ENCODE results near the gene FA2H. TPM values are rescaled to one million over a fixed set of nuclear protein-coding genes. Genes with fewer than 3 reads are reported as not detected.

Gene FA2H
- total and polyA plus RNA-seq, 10 of the 15 experiments (the other 5 are each of a cell fraction or from before 2014, with no cell fraction given): 0.05 to 0.73 (median 0.51) TPM; not detected in 3

DNA sequence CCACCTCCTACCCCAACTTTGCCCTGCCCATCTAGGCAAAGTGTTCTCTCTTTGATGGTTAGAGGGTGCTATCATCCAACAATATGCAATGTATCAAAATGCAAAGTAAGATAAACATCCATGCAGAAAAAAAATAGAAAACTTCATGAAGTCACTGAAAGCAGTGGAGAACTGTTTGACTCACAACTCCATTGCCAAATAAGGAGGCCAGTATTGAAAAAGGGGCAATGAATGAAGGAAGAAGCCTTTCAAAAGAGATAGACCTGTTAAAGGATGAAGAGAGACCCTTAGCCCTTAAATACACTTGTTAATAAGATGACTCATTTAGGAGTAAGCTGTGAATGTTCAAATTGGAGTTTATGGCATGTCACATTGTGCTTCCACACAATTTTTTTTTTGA lies 13.0 kb downstream of the FA2H start:
- no peaks in the 10 kb centered on the region for H3K27me3 ChIP-seq (replicated peaks in 1 of 2; ENCODE audit: control insufficient read depth in 2 of 2, insufficient read depth in 2 of 2, low read length in 1 of 2)
- no peak overlapping the region for H3K4me2 ChIP-seq (ENCODE audit: control insufficient read depth, insufficient read depth)
- no peaks in the 10 kb centered on the region for H3K79me2 ChIP-seq (ENCODE audit: control insufficient read depth, insufficient read depth, low read length)
- no peak for DNase-seq (ENCODE audit: low read depth, low spot score)
- no peak for FAIRE-seq
- H2AFZ ChIP-seq (ENCODE audit: control insufficient read depth, low read depth, low read length): no peak overlapping the region
- CTCF ChIA-PET: no interaction called here
- in situ Hi-C loops (cut with MboI): no loop called here
- H3K4me3 ChIP-seq: no peak overlapping the region
- RAD21 ChIA-PET (ENCODE audit: unreplicated experiment): no interaction called here
- TF ChIP-seq, protein P1, sequence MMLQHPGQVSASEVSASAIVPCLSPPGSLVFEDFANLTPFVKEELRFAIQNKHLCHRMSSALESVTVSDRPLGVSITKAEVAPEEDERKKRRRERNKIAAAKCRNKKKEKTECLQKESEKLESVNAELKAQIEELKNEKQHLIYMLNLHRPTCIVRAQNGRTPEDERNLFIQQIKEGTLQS (IDR thresholded peaks at IDR 0.05; ENCODE audit: borderline replicate concordance, extremely low read depth, low read depth, low read length): no peak
- TF ChIP-seq RAD51 (IDR thresholded peaks at IDR 0.05) (no peak), NR2C1 (IDR thresholded peaks at IDR 0.05) (no peak)
- TF ChIP-seq, protein P2, sequence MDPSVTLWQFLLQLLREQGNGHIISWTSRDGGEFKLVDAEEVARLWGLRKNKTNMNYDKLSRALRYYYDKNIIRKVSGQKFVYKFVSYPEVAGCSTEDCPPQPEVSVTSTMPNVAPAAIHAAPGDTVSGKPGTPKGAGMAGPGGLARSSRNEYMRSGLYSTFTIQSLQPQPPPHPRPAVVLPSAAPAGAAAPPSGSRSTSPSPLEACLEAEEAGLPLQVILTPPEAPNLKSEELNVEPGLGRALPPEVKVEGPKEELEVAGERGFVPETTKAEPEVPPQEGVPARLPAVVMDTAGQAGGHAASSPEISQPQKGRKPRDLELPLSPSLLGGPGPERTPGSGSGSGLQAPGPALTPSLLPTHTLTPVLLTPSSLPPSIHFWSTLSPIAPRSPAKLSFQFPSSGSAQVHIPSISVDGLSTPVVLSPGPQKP (IDR thresholded peaks at IDR 0.05; ENCODE audit: low read depth, low read length): no peak
- no peaks in the 10 kb centered on the region for H3K4me1 ChIP-seq (ENCODE audit: control insufficient read depth, insufficient read depth, low read length)
- no TSS peak for BruUV-seq (replicated peaks)
- no peak overlapping the region for H3K9ac ChIP-seq (ENCODE audit: control insufficient read depth, insufficient read depth, low read length)
- H3K27ac ChIP-seq (ENCODE audit: control insufficient read depth, insufficient read depth): no peak overlapping the region
- POLR2A ChIA-PET: no interaction called here
- no peak for ATAC-seq
- intact Hi-C loops (cut with micrococcal nuclease; ENCODE audit: unreplicated experiment): no loop called here
- H4K20me1 ChIP-seq (ENCODE audit: control insufficient read depth, insufficient read depth): no peaks in the 10 kb centered on the region
- no peaks in the 10 kb centered on the region for H3K9me3 ChIP-seq (replicated peaks; ENCODE audit: control insufficient read depth, insufficient read depth, low read length)
- H3K36me3 ChIP-seq (ENCODE audit: control insufficient read depth in 2 of 2, insufficient read depth in 2 of 2, low read length in 1 of 2): no peaks in the 10 kb centered on the region
- SMC1A ChIA-PET (ENCODE audit: uncharacterized antibody, unreplicated experiment): no interaction called here

DNA sequence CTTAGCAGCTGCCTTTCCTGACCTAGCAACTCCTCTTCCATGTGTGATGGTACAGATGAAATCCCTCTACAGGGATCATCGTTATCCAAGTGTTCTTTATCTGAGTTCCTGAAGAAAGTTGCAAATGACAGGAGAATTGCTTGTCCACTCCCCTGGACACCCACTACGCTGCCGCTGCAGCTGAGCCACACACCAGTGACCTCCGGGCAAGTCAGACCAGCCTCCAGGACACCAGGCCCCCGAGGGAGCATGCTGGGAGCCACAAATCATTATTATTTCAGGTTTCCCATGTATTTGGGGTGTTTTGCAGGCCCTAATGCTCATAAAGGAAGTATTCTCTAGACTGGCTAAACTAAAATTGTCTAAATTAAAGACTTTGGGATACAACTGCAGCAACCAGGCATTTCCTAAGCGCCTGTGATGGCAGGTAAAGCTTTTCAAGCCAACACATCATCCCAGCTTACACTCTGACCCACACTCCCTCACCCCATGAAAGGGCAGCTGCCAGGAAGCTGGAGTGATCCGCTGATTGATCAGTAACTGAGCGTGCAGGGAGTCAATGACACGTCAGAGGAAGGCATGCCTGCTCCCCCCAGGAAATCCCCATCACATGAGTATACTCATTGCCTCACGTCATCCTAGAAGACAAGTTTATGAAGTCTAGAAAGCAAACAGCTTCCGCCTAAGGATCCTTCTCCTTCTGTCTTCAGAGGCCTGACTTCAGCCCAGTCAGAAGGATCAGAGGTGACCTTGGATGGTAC lies 14.4 kb downstream of the FA2H start:
- POLR2A ChIA-PET: interaction anchor here (0.5 to 0.6 kb wide), 2 partner anchors 94 to 736 kb away, joined by 3 to 5 read pairs; partner anchors contain the start of gene RFWD3
- H3K4me1 ChIP-seq (ENCODE audit: control insufficient read depth, insufficient read depth, low read length): no peaks in the 10 kb centered on the region
- TF ChIP-seq ASH2L (IDR thresholded peaks at IDR 0.05; ENCODE audit: borderline replicate concordance, low read depth) (no peak), NR2C2 (IDR thresholded peaks at IDR 0.05; ENCODE audit: borderline replicate concordance, control insufficient read depth, insufficient read length, low read depth) (no peak), TAF1 (IDR thresholded peaks at IDR 0.05; ENCODE audit: borderline replicate concordance, low read depth, low read length) (no peak), MEF2A (IDR thresholded peaks at IDR 0.05; ENCODE audit: insufficient read depth, low read depth, low read length) (no peak), SUZ12 (IDR thresholded peaks at IDR 0.05; ENCODE audit: unreplicated experiment) (no peak), ZBED1 (IDR thresholded peaks at IDR 0.05; ENCODE audit: borderline replicate concordance) (no peak), CBX3 (IDR thresholded peaks at IDR 0.05; ENCODE audit: borderline replicate concordance, low read depth) (no peak), CREB1 (IDR thresholded peaks at IDR 0.05; ENCODE audit: low read depth) (peak; percentile 84), CREM (IDR thresholded peaks at IDR 0.05; ENCODE audit: low read depth) (peak; percentile 43; the same call in 1 of the 2 replicates)
- TF ChIP-seq, protein P3, sequence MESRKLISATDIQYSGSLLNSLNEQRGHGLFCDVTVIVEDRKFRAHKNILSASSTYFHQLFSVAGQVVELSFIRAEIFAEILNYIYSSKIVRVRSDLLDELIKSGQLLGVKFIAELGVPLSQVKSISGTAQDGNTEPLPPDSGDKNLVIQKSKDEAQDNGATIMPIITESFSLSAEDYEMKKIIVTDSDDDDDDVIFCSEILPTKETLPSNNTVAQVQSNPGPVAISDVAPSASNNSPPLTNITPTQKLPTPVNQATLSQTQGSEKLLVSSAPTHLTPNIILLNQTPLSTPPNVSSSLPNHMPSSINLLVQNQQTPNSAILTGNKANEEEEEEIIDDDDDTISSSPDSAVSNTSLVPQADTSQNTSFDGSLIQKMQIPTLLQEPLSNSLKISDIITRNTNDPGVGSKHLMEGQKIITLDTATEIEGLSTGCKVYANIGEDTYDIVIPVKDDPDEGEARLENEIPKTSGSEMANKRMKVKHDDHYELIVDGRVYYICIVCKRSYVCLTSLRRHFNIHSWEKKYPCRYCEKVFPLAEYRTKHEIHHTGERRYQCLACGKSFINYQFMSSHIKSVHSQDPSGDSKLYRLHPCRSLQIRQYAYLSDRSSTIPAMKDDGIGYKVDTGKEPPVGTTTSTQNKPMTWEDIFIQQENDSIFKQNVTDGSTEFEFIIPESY (IDR thresholded peaks at IDR 0.05): no peak

More for the DNA sequence above, 14.4 kb downstream of the FA2H start:
- BruUV-seq (replicated peaks): no TSS peak
- intact Hi-C loops (cut with micrococcal nuclease; ENCODE audit: unreplicated experiment): no loop called here
- SMC1A ChIA-PET (ENCODE audit: uncharacterized antibody, unreplicated experiment): no interaction called here
- Histone ChIP-seq H2AFZ (ENCODE audit: control insufficient read depth, low read depth, low read length) (peak overlapping the region; percentile 57), H3K36me3 (ENCODE audit: control insufficient read depth in 2 of 2, insufficient read depth in 2 of 2, low read length in 1 of 2) (no peaks in the 10 kb centered on the region), H4K20me1 (ENCODE audit: control insufficient read depth, insufficient read depth) (no peaks in the 10 kb centered on the region), H3K27me3 (replicated peaks in 1 of 2; ENCODE audit: control insufficient read depth in 2 of 2, insufficient read depth in 2 of 2, low read length in 1 of 2) (no peaks in the 10 kb centered on the region; a peak in 1 of 4 replicates), H3K79me2 (ENCODE audit: control insufficient read depth, insufficient read depth, low read length) (no peaks in the 10 kb centered on the region), H3K4me3 (no peak overlapping the region), H3K9me3 (replicated peaks; ENCODE audit: control insufficient read depth, insufficient read depth, low read length) (no peaks in the 10 kb centered on the region), H3K27ac (ENCODE audit: control insufficient read depth, insufficient read depth) (no peak overlapping the region), H3K4me2 (ENCODE audit: control insufficient read depth, insufficient read depth) (no peak overlapping the region), H3K9ac (ENCODE audit: control insufficient read depth, insufficient read depth, low read length) (no peak overlapping the region)
- in situ Hi-C loops (cut with MboI): no loop called here
- 52% methylated on average over 11 of the region's 11 CpGs for WGBS (ENCODE audit: insufficient coverage, insufficient replicate concordance, low lambda C conversion rate, missing lambda C conversion rate)
- RAD21 ChIA-PET (ENCODE audit: unreplicated experiment): no interaction called here
- ATAC-seq: peak; percentile 87
- peak; percentile 31 for FAIRE-seq
- no peak for DNase-seq (ENCODE audit: low read depth, low spot score)
- CTCF ChIA-PET: interaction anchor here (0.9 kb wide), 1 partner anchor 102 kb away, joined by 3 read pairs; no protein-coding TSS in a partner anchor
